Measurements from ENCODE around the gene KRTAP5-11. TPM values are rescaled to one million over a fixed set of nuclear protein-coding genes. Genes with fewer than 3 reads are reported as not detected.
A peak's percentile ranks its signal among the peaks of the same experiment; 100 is the strongest.
"Not testable (repeated sequence)": the region's sequence is repeated elsewhere in the genome, so short reads cannot be mapped to it uniquely, and the experiment has no call there.

KRTAP5-11 gene
- total RNA-seq, 2 experiments from 2014 or later, result not detected

GRCh38 chr11:71582969-71583368 lies 294 bp upstream of the KRTAP5-11 start:
- POLR2A ChIA-PET; ATAC-seq (ENCODE audit: poor library complexity); H3K9me3 ChIP-seq (ENCODE audit: control insufficient read depth in 1 of 2, insufficient read depth in 1 of 2, low read length in 2 of 2); H3K27ac ChIP-seq (ENCODE audit: low read depth in 1 of 2, low read length in 2 of 2); H3K36me3 Mint-ChIP-seq (ENCODE audit: low read depth); H3K4me3 Mint-ChIP-seq; H3K4me1 Mint-ChIP-seq (ENCODE audit: low read depth); H3K27me3 ChIP-seq (ENCODE audit: control insufficient read depth in 1 of 2, insufficient read depth in 2 of 2, low read length in 2 of 2); CTCF ChIA-PET; H3K4me3 ChIP-seq (ENCODE audit: low read length); H3K4me1 ChIP-seq (ENCODE audit: insufficient read depth, low read length); DNase-seq; H3K36me3 ChIP-seq (ENCODE audit: insufficient read depth, low read length); H3K27ac Mint-ChIP-seq; intact Hi-C loops (cut with DNase I, micrococcal nuclease); H3K9me3 Mint-ChIP-seq: not testable (repeated sequence)
- peaks cover 34% of the 10 kb centered on the region for H3K27me3 Mint-ChIP-seq

GRCh38 chr11:71581826-71582225 lies 849 bp downstream of the KRTAP5-11 start:
- Mint-ChIP-seq H3K27me3 (peaks cover 34% of the 10 kb centered on the region), H3K36me3 (ENCODE audit: low read depth) (no peaks in the 10 kb centered on the region), H3K27ac (no peak overlapping the region), H3K4me3 (no peak overlapping the region), H3K9me3 (no peaks in the 10 kb centered on the region), H3K4me1 (ENCODE audit: low read depth) (no peaks in the 10 kb centered on the region)
- Histone ChIP-seq H3K4me1 (ENCODE audit: insufficient read depth, low read length) (no peaks in the 10 kb centered on the region), H3K9me3 (ENCODE audit: control insufficient read depth in 1 of 2, insufficient read depth in 1 of 2, low read length in 2 of 2) (no peaks in the 10 kb centered on the region), H3K27ac (ENCODE audit: low read depth in 1 of 2, low read length in 2 of 2) (no peak overlapping the region), H3K36me3 (ENCODE audit: insufficient read depth, low read length) (no peaks in the 10 kb centered on the region), H3K4me3 (ENCODE audit: low read length) (no peak overlapping the region), H3K27me3 (ENCODE audit: control insufficient read depth in 1 of 2, insufficient read depth in 2 of 2, low read length in 2 of 2) (peaks cover 0 to 4% of the 10 kb centered on the region in 2 experiments)
- no peak for TF ChIP-seq CTCF (IDR thresholded peaks at IDR 0.05)
- POLR2A ChIA-PET, result no interaction called here
- CTCF ChIA-PET, result no interaction called here
- DNase-seq, result no peak
- intact Hi-C loops (cut with DNase I, micrococcal nuclease), result no loop called here
- no peak for ATAC-seq (ENCODE audit: poor library complexity)

- Histone ChIP-seq H3K27me3 (ENCODE audit: control insufficient read depth in 1 of 2, insufficient read depth in 2 of 2, low read length in 2 of 2) (peaks cover 0 to 4% of the 10 kb centered on the region in 2 experiments), H3K9me3 (ENCODE audit: control insufficient read depth in 1 of 2, insufficient read depth in 1 of 2, low read length in 2 of 2) (no peaks in the 10 kb centered on the region), H3K4me3 (ENCODE audit: low read length) (no peak overlapping the region), H3K4me1 (ENCODE audit: insufficient read depth, low read length) (no peaks in the 10 kb centered on the region), H3K36me3 (ENCODE audit: insufficient read depth, low read length) (no peaks in the 10 kb centered on the region), H3K27ac (ENCODE audit: low read depth in 1 of 2, low read length in 2 of 2) (no peak overlapping the region)
- no peaks in the 10 kb centered on the region for H3K9me3 Mint-ChIP-seq
- DNase-seq, result peak in 6 of 14 experiments; percentile 3 to 42 (median 23)
- no peak for ATAC-seq (ENCODE audit: poor library complexity)
- intact Hi-C loops (cut with DNase I, micrococcal nuclease), result no loop called here
- ChIA-PET POLR2A (no interaction called here), CTCF (no interaction called here)
- H3K4me1 Mint-ChIP-seq (ENCODE audit: low read depth), result no peaks in the 10 kb centered on the region
- TF ChIP-seq CTCF (IDR thresholded peaks at IDR 0.05), result peak; percentile 72
- H3K27me3 Mint-ChIP-seq, result peaks cover 37% of the 10 kb centered on the region
- H3K36me3 Mint-ChIP-seq (ENCODE audit: low read depth), result no peaks in the 10 kb centered on the region
- no peak overlapping the region for H3K4me3 Mint-ChIP-seq
- H3K27ac Mint-ChIP-seq, result no peak overlapping the region
These were observed 2.3 kb downstream of the KRTAP5-11 start for GRCh38 chr11:71580057-71581003.

GRCh38 chr11:71579513-71579912 lies 3.2 kb downstream of the KRTAP5-11 start:
- CTCF ChIA-PET; intact Hi-C loops (cut with DNase I, micrococcal nuclease); H3K9me3 Mint-ChIP-seq; H3K27ac Mint-ChIP-seq; ATAC-seq (ENCODE audit: poor library complexity); POLR2A ChIA-PET; H3K4me1 Mint-ChIP-seq (ENCODE audit: low read depth); H3K36me3 Mint-ChIP-seq (ENCODE audit: low read depth); H3K27me3 ChIP-seq (ENCODE audit: control insufficient read depth in 1 of 2, insufficient read depth in 2 of 2, low read length in 2 of 2); H3K27ac ChIP-seq (ENCODE audit: low read depth in 1 of 2, low read length in 2 of 2); H3K4me3 ChIP-seq (ENCODE audit: low read length); H3K4me3 Mint-ChIP-seq; H3K9me3 ChIP-seq (ENCODE audit: control insufficient read depth in 1 of 2, insufficient read depth in 1 of 2, low read length in 2 of 2); DNase-seq; H3K36me3 ChIP-seq (ENCODE audit: insufficient read depth, low read length); H3K4me1 ChIP-seq (ENCODE audit: insufficient read depth, low read length): not testable (repeated sequence)
- H3K27me3 Mint-ChIP-seq, result peaks cover 34% of the 10 kb centered on the region
